Activated naive CD4-positive, alpha-beta T cell treated with anti-CD3 and anti-CD28 coated beads, Interleukin-2, amount 50 U/mL, for 72 hours (primary cell): ENCODE data around the gene SBF2. TPM values are rescaled to one million over a fixed set of nuclear protein-coding genes. Genes with fewer than 3 reads are reported as not detected.
A peak's percentile ranks its signal among the peaks of the same experiment; 100 is the strongest.

ENCODE experiments used
- ATAC-seq, 2 donors: fragments of 150-1000 bp; cut with Tn5 transposase; 2 replicates each; pipeline ENCODE4 v1.10.0; 2021; ENCODE audit warnings: mild to moderate bottlenecking in 2 of 2, moderate library complexity in 2 of 2
- DNase-seq, 2 donors: peaks; one replicate each; pipeline ENCODE4 v3.0.0; 2021 to 2022; ENCODE audit warnings: low spot score in 2 of 2
- H3K27ac Mint-ChIP-seq, 2 donors: one replicate each; pipeline ENCODE4 v1.8.0; 2022; ENCODE audit warnings: mild to moderate bottlenecking in 2 of 2, mixed read lengths in 2 of 2
- H3K36me3 Mint-ChIP-seq, 2 donors: one replicate each; pipeline ENCODE4 v1.8.0; 2022; ENCODE audit warnings: mixed read lengths in 2 of 2
- H3K9me3 Mint-ChIP-seq, 2 donors: one replicate each; pipeline ENCODE4 v1.8.0; 2022; ENCODE audit warnings: mixed read lengths in 2 of 2
- total RNA-seq, 2 donors: library from RNA; stranded (reverse); gene quantifications; one replicate each; pipeline ENCODE4 v1.2.3, GENCODE V29; 2022

SBF2 gene
- total RNA-seq, 2 donors from 2014 or later, result 17.8 to 33.2 TPM

DNA sequence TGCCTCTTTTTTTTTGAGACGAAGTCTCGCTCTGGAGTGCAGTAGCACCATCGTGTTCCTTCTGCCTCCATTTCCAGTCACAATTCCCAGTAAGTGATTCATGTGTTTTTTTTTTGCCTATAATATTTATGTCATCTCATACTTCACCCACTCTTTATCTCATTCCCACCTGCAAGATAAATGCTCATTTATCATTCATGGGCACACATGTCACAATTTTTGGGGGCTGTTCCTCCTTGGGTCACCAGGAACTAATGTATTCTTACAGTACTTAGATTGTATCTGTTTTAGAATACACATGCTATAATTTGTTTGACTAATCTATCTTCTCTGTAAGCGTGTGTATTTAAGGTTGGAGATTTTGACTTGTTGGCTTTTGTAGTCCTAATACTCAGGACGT, 407.4 kb downstream of the SBF2 start:
- no peaks in the 10 kb centered on the region for H3K9me3 Mint-ChIP-seq
- H3K36me3 Mint-ChIP-seq, result no peaks in the 10 kb centered on the region
- ATAC-seq, result no peak
- DNase-seq, result no peak
- H3K27ac Mint-ChIP-seq, result no peak overlapping the region

DNA sequence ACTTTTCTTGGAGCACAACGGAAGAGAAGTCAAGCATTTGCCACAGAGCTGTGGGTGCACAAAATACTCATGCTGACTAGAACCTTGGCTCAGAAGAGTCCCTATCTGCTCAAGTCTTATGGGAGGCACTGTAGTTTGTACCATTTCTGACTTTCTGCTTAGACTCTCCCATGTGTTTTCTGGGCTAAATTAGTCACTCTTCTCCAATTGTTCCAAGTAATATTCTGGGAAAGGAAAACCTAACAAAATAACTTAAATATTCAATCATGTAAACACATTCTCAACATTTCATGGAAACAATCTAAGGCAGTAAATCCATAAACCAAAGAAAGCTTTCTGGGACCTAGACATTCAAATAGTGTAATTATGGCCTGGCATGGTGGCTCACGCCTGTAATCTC, 409.4 kb downstream of the SBF2 start:
- DNase-seq (no peak), ATAC-seq (no peak)
- Mint-ChIP-seq H3K36me3 (no peaks in the 10 kb centered on the region), H3K27ac (no peak overlapping the region), H3K9me3 (no peaks in the 10 kb centered on the region)

DNA sequence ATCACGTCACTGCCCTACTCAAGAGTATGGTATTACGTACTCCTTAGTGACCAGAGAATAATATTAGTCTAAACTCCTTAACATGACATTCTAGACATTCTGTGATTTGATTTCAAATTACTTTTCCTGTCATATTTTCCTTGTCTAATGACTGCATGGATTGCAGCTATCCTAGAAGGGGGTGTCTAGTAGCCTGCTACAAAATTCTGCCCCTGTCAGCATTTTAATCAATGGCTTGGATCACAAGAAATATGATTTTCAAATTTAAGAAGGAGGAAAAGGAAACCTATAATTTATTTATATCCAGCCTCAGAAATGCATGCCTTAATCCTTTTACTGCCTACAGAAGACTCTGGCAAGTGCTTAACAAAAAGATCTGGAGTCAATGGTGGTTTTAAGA, 413.4 kb downstream of the SBF2 start:
- Mint-ChIP-seq H3K36me3 (no peaks in the 10 kb centered on the region), H3K27ac (no peak overlapping the region)
- ATAC-seq, result no peak

DNA sequence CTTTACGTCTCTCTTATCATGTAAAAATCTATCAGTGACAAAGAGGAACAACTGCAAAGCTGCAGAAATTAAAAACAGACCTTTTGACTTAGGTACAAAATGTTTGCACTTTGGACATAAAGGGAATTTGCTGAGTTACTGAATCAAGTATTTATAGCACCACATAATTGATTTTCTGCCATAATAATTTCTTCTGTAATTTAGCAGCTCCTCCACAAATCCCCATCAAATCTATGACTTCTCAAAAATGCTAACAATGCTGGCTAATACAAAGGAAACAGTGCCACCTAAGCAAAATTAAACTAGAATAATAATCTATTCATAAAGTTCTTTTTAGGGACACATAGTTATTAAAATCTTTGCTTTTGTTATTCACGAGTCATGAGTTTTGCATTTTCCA, 415.1 kb downstream of the SBF2 start:
- no peaks in the 10 kb centered on the region for H3K9me3 Mint-ChIP-seq
- H3K36me3 Mint-ChIP-seq, result no peaks in the 10 kb centered on the region
- no peak for ATAC-seq
- H3K27ac Mint-ChIP-seq, result no peak overlapping the region
- DNase-seq, result no peak

More for the DNA sequence above, 413.4 kb downstream of the SBF2 start:
- H3K9me3 Mint-ChIP-seq, result no peaks in the 10 kb centered on the region
- DNase-seq, result no peak

DNA sequence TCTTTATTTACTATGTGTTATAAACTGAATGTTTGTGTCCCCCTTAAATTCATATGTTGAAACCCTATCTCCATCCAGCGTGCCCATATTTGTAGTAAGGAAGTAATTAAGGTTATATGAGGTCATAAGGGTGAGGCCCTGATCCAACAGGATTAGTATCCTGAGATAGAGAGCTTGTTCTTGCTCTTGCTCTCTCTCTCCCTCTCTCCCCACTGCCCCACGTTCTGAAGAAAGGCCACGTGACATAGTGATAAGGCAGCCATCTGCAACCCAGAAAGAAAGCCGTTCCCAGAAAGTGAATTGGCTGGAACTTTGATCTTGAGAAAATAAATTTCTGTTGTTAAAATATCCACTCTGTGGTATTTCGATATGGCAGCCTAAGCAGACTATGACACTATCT, 417.7 kb downstream of the SBF2 start:
- H3K9me3 Mint-ChIP-seq, result peaks cover 4 to 8% of the 10 kb centered on the region in 2 donors

DNA sequence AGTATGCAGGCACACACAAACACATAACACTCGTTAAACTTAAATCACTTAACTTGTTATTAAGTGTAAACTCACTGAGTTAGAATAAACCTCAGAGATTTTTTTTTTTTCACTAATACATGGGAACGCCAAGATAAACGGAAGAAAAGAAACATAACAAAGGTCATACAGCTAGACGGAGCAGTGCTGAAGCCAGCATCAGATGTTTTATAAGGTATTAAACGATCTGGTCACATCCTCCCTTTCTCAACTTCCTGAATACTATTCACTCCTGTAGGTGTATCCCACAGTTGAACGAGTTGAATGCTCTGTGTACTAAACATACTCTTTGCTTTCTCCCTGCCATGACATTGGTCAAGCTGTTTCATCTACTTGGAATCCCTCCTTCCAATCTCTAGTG, 418.2 kb downstream of the SBF2 start:
- no peak overlapping the region for H3K27ac Mint-ChIP-seq
- peaks cover 0 to 8% of the 10 kb centered on the region in 2 donors for H3K36me3 Mint-ChIP-seq

More for the DNA sequence above, 417.7 kb downstream of the SBF2 start:
- peaks cover 0 to 8% of the 10 kb centered on the region in 2 donors for H3K36me3 Mint-ChIP-seq
- DNase-seq, result no peak
- no peak for ATAC-seq
- no peak overlapping the region for H3K27ac Mint-ChIP-seq

DNA sequence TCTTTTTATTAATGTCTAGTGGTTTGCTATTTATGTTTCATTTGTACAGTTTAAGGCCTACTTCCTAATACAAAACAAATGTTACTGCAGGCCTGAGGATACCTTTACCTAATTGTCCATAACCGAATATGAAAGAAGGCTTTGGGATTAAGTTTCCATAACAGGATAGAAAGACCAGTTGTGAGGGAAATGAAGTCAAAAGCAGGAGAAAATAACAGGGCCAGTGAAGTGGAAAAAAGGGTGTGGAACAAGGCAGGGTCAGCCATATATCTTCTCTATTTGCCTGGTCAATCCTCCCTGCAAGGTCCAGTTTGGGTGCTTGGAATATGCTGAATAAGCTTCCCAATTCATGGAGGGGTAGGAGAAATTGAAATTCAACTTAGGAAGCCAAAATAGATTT, 418.6 kb downstream of the SBF2 start:
- Mint-ChIP-seq H3K27ac (peak overlapping the region in 1 of 2 donors; percentile 23), H3K9me3 (peaks cover 4 to 8% of the 10 kb centered on the region in 2 donors), H3K36me3 (peaks cover 0 to 8% of the 10 kb centered on the region in 2 donors)
- ATAC-seq (no peak), DNase-seq (no peak)

More for the DNA sequence above, 418.2 kb downstream of the SBF2 start:
- DNase-seq (no peak), ATAC-seq (no peak)
- peaks cover 4 to 8% of the 10 kb centered on the region in 2 donors for H3K9me3 Mint-ChIP-seq

DNA sequence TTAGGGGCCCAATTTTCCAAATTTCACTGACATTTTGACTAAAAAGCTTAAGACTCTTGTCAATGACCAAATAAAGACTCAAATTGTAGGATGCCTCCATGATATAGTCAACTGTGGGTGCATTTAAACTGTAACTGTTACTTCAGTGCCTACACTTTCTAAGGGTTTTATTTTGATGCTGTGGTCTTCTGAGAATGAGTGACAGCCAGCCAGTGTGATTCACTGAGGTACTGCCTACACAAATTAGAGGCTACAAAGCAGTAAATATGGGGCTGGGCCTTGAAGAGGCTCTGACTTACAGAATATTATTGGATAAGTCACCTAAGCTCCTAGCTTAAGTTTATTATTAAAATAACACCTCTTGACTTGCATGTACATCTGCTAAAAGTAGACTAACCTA, 419.6 kb downstream of the SBF2 start:
- H3K9me3 Mint-ChIP-seq, result peaks cover 4 to 8% of the 10 kb centered on the region in 2 donors
- H3K27ac Mint-ChIP-seq, result no peak overlapping the region
- ATAC-seq, result no peak
- DNase-seq, result no peak
- H3K36me3 Mint-ChIP-seq, result peaks cover 3 to 8% of the 10 kb centered on the region in 2 donors

DNA sequence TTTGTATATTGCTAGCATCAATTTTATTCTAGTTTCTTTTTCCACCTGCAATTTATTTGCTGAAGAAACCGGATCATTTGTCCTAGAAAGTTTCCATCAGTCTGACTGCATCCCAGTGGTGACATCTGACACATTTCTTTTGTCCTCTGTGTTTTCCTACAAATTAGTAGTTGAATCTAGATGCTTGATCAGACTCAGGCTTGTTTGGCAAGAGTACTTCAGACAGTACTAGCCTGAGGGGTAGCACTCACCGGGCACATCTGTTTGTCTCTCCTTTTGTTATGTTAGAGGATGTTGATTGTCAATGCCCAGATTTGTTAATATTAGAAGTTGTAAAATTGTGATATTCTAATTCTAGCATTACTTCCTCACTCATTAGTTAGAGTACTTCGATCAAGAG, 425.4 kb downstream of the SBF2 start:
- no peak for DNase-seq
- Mint-ChIP-seq H3K36me3 (peaks cover 5 to 14% of the 10 kb centered on the region in 2 donors), H3K9me3 (peaks cover 4 to 8% of the 10 kb centered on the region in 2 donors), H3K27ac (no peak overlapping the region)
- ATAC-seq, result no peak

DNA sequence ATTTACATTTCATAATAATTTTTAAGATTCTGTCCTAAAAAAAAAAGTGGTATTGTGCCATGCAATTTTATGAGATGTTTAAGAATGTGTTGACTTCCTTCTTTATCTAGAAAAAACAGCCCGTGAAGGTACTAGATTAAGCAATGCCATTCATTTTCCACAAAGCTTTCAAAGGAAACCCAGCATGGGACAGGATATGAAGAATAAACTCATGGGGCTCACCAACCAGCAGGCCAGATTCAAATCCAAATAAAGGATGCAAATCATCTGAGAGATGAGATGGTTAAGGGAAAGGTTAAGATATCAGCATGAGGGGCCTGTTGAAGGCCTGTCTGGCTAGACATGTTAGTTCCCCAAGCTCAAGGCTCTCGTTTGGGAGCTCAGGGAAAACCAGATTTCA, 431.0 kb downstream of the SBF2 start:
- no peak for DNase-seq
- no peak overlapping the region for H3K27ac Mint-ChIP-seq
- peaks cover 0 to 6% of the 10 kb centered on the region in 2 donors for H3K36me3 Mint-ChIP-seq
- no peaks in the 10 kb centered on the region for H3K9me3 Mint-ChIP-seq
- ATAC-seq, result no peak

DNA sequence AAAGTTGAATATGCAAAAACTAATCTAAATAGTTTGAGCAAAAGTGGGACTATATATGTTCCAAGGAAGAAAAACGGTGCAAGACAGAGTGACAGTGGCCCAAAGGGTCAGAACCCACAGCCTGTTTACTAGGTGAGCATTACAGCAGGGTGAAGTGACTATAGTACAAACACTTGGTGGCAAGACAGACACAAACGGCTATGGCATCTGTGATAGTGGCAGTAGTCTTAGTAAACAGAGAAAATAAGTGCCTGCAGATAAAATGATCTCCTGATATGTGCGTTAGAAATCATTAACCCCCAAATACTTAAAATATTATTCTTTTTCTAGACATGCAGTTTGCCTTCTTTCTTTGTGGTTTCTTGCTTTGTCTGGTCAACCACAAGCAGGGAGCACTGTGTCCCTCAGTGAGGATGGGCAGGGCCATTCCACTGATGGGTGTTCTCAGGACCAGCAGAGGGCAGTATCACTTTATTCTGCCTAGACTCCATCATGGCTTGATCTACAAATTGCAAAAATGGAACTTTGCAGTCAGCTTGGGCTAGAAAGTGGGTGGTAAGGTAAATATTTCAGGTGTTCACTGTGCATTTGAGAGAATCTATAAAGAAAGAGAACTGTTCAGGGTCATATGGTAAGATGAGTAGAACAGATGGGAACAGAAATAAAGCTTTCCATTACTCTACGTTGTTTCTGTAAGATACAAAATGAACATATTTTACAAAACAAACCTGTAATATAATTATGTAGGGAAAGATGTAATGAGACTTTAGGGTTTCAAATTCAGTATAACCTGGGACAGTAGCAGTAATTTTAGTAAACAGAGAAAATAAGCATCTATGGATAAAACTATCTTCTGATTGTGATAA, 431.9 kb downstream of the SBF2 start:
- ATAC-seq, result peak; percentile 54 to 56
- peak in 1 of 2 donors; percentile 53 for DNase-seq
- Mint-ChIP-seq H3K27ac (no peak overlapping the region), H3K9me3 (no peaks in the 10 kb centered on the region), H3K36me3 (no peaks in the 10 kb centered on the region)

DNA sequence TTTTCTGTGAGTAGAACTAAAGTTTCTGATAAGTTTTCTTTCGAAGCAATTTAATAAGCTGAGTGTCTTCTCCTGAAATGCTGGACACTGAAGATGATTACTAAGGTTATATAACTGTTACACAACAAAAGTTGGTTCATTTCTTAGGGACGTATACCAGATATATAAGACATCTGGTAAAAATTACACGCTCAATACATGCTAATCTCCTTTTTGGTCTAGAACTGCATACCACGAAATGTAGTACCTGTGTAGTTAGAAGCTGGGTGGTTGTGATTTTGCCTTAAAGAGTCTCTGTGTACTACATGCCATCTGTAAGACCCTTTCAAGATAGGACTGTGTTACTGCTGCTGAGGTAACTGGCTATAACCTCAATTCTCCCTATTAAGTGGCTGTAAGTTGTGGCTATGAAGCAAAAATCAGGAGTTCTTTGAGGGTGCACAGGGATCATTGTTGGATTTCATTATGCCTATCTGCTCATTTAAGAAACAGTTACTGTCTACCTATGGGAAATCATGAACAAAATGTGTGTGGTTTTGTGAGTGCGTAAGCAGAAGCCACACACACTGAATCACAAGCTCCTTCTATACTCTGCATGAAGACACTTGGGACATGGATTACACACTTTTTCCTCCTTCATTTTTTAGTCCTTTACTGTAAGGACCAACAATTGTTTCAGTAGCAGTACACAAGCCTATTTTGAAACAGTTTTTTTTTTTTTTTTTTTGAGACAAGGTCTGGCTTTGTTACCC, 434.3 kb downstream of the SBF2 start:
- Mint-ChIP-seq H3K9me3 (no peaks in the 10 kb centered on the region), H3K27ac (peak overlapping the region; percentile 69 to 84), H3K36me3 (no peaks in the 10 kb centered on the region)
- DNase-seq (no peak), ATAC-seq (peak; percentile 91 to 93)

DNA sequence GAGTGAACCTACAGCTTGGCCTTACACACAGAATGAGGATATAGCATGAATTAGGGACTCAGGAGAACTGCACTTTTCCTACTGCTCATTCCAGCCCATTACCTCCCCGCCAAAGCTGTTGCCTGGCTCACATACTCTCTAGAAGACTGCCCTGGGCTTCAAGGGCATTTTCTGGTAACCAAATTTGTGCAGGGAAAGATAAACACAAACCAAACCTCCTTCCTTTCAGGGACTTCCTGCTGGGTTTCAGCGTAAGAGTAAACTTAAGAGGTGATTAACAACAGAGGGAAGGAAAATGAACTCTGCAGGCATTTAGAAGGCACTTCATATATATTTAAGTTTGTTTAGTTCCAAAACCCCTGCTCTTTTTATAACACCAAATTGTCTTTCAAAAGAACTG, 435.2 kb downstream of the SBF2 start:
- Mint-ChIP-seq H3K27ac (peak overlapping the region; percentile 38 to 66), H3K36me3 (no peaks in the 10 kb centered on the region), H3K9me3 (no peaks in the 10 kb centered on the region)
- no peak for DNase-seq
- no peak for ATAC-seq

DNA sequence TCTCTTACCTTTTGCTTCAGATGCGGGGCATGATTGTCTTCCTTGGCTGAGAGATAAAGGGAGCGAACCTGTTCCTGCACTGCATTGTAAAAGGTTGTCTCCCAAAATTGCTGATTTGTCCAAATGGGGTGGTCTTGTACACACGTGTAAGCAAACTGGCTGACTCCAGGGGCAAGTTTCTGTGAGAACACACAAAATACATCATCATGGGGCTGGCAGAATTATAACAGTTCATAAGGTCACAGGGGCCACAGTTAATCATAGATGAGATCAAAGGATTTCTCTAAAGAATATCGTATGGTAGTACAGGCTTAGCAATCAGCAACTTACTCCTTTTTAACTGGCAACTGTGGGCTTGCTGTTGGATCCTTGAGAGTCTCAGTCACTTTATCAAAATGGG, 435.8 kb downstream of the SBF2 start:
- H3K36me3 Mint-ChIP-seq, result no peaks in the 10 kb centered on the region
- no peak for ATAC-seq
- DNase-seq, result no peak
- peak overlapping the region; percentile 38 to 66 for H3K27ac Mint-ChIP-seq
- H3K9me3 Mint-ChIP-seq, result no peaks in the 10 kb centered on the region

DNA sequence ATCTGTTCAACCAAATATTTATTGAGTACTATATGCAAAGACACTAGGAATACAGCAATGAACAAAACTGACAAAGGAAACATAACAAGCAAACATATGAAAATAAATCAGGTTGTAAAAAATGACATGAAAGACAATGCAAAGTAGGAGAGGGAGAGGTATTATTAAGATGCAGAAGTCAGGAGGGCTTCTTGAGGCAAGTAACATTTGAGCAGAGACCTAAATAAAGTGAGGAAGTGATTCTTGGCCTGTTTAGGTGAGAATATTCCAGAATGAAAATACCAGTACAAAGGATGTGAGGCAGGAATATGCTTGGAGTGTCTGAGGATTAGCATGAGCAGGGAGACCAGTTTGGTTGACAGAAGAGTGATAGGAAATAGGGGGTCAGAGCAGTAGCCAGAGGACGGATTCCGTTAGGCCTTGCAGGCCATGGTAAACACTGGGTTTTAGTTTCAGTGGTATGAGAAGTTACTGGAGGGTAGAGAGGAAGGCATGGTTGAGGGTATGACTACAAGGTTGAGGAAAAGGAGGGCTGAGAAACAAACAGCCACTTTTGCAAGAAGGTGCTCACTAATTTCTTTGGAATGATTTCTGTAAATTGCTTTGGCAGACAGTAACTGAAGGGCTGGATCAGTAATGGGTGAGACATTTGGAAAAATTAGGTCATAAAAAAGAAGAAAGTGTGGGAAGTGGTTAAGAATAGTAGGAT, 438.3 kb downstream of the SBF2 start:
- Mint-ChIP-seq H3K27ac (no peak overlapping the region), H3K36me3 (no peaks in the 10 kb centered on the region), H3K9me3 (no peaks in the 10 kb centered on the region)
- DNase-seq (no peak), ATAC-seq (no peak)

DNA sequence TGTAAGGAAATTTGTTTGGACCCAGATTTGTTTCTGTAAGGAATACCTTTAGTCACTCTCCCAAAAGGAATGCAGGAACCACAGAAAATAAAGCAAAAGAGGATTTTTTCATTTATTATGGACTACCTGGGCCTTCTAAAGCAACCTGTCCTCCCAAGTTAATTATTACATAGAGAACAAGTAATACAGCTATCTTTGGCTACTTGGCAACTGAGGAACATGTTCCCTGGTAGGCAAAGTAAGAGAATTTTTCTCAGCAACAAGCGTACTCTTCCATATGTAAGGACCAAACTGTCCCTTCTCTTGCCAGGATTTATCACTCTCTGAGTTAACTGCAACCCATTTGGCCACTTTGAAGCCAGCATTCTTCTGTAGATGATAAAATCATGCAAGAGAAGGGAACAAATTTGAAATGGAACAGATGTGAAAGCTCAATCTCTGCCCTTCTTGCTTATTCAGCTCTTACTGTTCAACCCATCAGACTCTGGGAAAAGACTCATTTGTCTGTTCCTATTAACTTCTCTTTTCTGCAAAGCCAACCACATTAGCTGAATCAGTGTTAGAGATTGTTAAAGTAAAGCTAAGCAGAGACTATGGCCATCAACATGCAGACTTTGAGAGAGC, 440.0 kb downstream of the SBF2 start:
- ATAC-seq, result no peak
- Mint-ChIP-seq H3K27ac (no peak overlapping the region), H3K36me3 (no peaks in the 10 kb centered on the region), H3K9me3 (no peaks in the 10 kb centered on the region)
- no peak for DNase-seq

DNA sequence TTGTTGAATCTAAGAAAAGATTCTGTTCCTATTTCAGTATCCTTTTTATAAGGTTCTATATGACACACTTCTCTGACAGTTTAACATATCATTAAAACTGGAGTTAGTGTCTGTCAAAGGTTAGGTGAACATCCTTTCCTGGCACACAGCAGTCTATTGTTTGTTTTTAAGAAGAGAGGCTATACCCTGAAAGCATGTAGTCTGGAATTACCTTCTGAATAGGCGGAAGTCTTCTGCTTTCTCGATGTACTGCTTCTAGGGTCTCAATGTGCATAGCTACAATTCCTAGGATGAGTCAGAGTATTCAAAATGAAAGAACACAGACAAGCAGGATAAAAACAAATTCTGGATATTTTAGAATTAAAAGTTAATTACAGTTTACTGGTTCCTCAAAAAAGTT, 441.6 kb downstream of the SBF2 start:
- no peak for DNase-seq
- Mint-ChIP-seq H3K36me3 (no peaks in the 10 kb centered on the region), H3K9me3 (no peaks in the 10 kb centered on the region), H3K27ac (no peak overlapping the region)
- ATAC-seq, result no peak
